Measurements from ENCODE around the gene CAMTA1. TPM values are rescaled to one million over a fixed set of nuclear protein-coding genes. Genes with fewer than 3 reads are reported as not detected.

CAMTA1 gene
- total and polyA plus RNA-seq, 4 donors: 18.0 to 93.5 (median 35.8) TPM

GRCh38 chr1:7227654-7228053, 442.4 kb downstream of the CAMTA1 start (continued):
- no peak for TF ChIP-seq ATF3 (IDR thresholded peaks at IDR 0.05)

DNA sequence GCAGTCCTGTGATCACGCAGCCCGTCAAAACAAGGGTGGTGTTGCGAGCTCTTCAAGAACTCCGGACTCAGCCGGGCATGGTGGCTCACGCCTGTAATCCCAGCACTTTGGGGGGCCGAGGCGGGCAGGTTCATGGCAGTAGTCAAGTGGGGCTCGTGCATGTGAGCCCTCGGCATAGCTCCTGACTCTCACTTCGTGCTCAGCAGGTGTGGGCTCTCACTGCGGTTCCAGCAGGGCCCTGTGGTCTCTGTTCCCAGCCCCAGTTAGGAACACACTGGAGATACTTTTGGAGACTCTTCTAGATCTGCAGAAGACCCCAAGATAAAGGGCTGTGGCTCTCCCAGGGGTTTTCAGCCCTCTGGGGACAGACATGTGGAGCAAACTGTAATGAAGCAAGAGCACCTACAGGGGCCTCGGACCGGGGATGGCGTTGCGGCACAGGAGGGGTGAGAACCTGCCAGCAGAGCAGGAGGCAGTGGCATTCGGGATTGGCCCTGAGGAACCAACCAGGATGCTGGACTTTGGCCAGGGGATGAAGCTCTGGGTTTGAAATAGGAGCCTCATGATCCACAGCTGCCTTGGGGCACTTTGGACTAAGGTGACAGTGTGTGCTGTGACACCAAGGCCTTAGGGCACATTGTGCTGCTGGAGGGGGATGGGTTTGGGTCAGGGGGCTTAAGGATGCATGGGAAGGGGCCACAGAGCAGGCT, 443.2 kb downstream of the CAMTA1 start:
- Histone ChIP-seq H3K4me3 (ENCODE audit: low read depth in 1 of 3, low read length in 3 of 3) (no peak overlapping the region), H3K27ac (ENCODE audit: low read depth in 1 of 2, low read length in 2 of 2) (no peak overlapping the region), H3K36me3 (ENCODE audit: control insufficient read depth in 4 of 4, insufficient read depth in 3 of 4, low read depth in 1 of 4, low read length in 3 of 4) (no peaks in the 10 kb centered on the region), H3K9me3 (ENCODE audit: control insufficient read depth in 4 of 4, low read length in 3 of 4) (no peaks in the 10 kb centered on the region), H3K4me1 (ENCODE audit: control insufficient read depth in 4 of 4, insufficient read depth in 4 of 4, low read length in 3 of 4) (no peaks in the 10 kb centered on the region), H3K9ac (ENCODE audit: low read depth in 1 of 2, low read length in 2 of 2) (no peak overlapping the region), H3K27me3 (ENCODE audit: control insufficient read depth in 4 of 4, insufficient read depth in 4 of 4, low read length in 3 of 4) (no peaks in the 10 kb centered on the region)
- TF ChIP-seq SP1 (IDR thresholded peaks at IDR 0.05) (no peak), TAF1 (conservative IDR thresholded peaks at IDR 0.05) (no peak), JUND (IDR thresholded peaks at IDR 0.05) (no peak), ATF3 (IDR thresholded peaks at IDR 0.05) (no peak)
- TF ChIP-seq, protein P1, sequence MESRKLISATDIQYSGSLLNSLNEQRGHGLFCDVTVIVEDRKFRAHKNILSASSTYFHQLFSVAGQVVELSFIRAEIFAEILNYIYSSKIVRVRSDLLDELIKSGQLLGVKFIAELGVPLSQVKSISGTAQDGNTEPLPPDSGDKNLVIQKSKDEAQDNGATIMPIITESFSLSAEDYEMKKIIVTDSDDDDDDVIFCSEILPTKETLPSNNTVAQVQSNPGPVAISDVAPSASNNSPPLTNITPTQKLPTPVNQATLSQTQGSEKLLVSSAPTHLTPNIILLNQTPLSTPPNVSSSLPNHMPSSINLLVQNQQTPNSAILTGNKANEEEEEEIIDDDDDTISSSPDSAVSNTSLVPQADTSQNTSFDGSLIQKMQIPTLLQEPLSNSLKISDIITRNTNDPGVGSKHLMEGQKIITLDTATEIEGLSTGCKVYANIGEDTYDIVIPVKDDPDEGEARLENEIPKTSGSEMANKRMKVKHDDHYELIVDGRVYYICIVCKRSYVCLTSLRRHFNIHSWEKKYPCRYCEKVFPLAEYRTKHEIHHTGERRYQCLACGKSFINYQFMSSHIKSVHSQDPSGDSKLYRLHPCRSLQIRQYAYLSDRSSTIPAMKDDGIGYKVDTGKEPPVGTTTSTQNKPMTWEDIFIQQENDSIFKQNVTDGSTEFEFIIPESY (IDR thresholded peaks at IDR 0.05): no peak
- WGBS: 74% methylated on average over 17 of the region's 17 CpGs
- peak; percentile 25 for DNase-seq (ENCODE audit: low spot score)

DNA sequence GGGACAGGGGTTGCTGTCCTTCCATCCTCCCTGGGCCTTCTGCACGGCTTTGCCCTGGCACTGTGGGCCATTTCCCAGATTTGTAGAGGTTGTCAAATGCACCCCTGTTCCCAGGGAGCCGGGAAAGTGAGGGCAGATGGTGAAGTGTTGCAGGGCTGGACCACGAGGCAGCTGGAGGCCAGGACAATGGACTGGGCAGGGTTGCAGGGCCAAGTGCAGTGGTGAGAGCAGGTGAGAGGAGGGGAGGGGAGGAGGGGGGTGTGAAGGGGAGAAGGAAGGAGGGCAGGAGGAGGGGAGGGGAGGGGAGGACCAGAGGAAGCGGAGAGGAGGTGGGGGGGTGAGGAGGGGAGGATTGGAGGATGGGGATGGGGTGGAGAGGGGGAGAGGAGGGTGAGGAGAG, 443.9 kb downstream of the CAMTA1 start:
- Histone ChIP-seq H3K36me3 (ENCODE audit: control insufficient read depth in 4 of 4, insufficient read depth in 3 of 4, low read depth in 1 of 4, low read length in 3 of 4) (no peaks in the 10 kb centered on the region), H3K9ac (ENCODE audit: low read depth in 1 of 2, low read length in 2 of 2) (no peak overlapping the region), H3K4me1 (ENCODE audit: control insufficient read depth in 4 of 4, insufficient read depth in 4 of 4, low read length in 3 of 4) (no peaks in the 10 kb centered on the region), H3K27ac (ENCODE audit: low read depth in 1 of 2, low read length in 2 of 2) (no peak overlapping the region), H3K9me3 (ENCODE audit: control insufficient read depth in 4 of 4, low read length in 3 of 4) (no peaks in the 10 kb centered on the region), H3K4me3 (ENCODE audit: low read depth in 1 of 3, low read length in 3 of 3) (no peak overlapping the region), H3K27me3 (ENCODE audit: control insufficient read depth in 4 of 4, insufficient read depth in 4 of 4, low read length in 3 of 4) (no peaks in the 10 kb centered on the region)
- no peak for DNase-seq (ENCODE audit: low spot score)
- 71% methylated on average over 4 of the region's 4 CpGs for WGBS
- TF ChIP-seq, protein P2, sequence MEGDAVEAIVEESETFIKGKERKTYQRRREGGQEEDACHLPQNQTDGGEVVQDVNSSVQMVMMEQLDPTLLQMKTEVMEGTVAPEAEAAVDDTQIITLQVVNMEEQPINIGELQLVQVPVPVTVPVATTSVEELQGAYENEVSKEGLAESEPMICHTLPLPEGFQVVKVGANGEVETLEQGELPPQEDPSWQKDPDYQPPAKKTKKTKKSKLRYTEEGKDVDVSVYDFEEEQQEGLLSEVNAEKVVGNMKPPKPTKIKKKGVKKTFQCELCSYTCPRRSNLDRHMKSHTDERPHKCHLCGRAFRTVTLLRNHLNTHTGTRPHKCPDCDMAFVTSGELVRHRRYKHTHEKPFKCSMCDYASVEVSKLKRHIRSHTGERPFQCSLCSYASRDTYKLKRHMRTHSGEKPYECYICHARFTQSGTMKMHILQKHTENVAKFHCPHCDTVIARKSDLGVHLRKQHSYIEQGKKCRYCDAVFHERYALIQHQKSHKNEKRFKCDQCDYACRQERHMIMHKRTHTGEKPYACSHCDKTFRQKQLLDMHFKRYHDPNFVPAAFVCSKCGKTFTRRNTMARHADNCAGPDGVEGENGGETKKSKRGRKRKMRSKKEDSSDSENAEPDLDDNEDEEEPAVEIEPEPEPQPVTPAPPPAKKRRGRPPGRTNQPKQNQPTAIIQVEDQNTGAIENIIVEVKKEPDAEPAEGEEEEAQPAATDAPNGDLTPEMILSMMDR (IDR thresholded peaks at IDR 0.05; ENCODE audit: low read depth, low read length, missing input control): no peak
- TF ChIP-seq, protein P1 (IDR thresholded peaks at IDR 0.05): no peak
- TF ChIP-seq TAF1 (conservative IDR thresholded peaks at IDR 0.05) (no peak), YY1 (IDR thresholded peaks at IDR 0.05) (no peak), FOXA2 (IDR thresholded peaks at IDR 0.05) (no peak), ATF3 (IDR thresholded peaks at IDR 0.05) (no peak), JUND (IDR thresholded peaks at IDR 0.05) (no peak), RAD21 (IDR thresholded peaks at IDR 0.05) (no peak), EGR1 (IDR thresholded peaks at IDR 0.05; ENCODE audit: low read depth in 2 of 2) (no peak), RXRA (IDR thresholded peaks at IDR 0.05) (no peak), HNF4A (conservative IDR thresholded peaks at IDR 0.05) (no peak), GABPA (IDR thresholded peaks at IDR 0.05 in 1 of 2, conservative IDR thresholded peaks at IDR 0.05 in 1 of 2) (no peak), FOXA1 (IDR thresholded peaks at IDR 0.05) (no peak)
- TF ChIP-seq, protein P3, sequence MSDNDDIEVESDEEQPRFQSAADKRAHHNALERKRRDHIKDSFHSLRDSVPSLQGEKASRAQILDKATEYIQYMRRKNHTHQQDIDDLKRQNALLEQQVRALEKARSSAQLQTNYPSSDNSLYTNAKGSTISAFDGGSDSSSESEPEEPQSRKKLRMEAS (IDR thresholded peaks at IDR 0.05): no peak

Measured in liver (tissue), 9 donors.